Measurements from ENCODE around the gene THUMPD2.

THUMPD2 gene

DNA sequence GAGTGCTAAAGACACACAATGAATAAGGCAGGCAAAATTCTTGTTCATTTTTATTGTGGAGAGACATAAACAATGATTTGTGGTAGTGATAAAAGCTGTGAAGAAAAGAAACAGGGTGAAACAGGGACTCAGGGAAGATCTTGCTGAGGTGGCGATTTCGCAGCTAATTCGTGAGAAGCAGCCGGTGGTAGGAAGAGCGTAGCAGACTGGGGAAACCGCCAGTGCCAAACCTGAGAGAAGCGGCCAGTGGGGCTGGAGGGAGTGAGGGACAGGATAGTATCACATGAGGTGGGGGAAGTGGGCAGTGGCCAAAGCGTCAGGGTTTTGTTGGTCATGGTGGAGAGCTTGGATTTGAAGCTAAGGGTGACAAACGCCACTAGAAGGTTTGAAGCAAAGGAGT is 71.1 kb downstream of the THUMPD2 start:
- TF ChIP-seq, protein P1, sequence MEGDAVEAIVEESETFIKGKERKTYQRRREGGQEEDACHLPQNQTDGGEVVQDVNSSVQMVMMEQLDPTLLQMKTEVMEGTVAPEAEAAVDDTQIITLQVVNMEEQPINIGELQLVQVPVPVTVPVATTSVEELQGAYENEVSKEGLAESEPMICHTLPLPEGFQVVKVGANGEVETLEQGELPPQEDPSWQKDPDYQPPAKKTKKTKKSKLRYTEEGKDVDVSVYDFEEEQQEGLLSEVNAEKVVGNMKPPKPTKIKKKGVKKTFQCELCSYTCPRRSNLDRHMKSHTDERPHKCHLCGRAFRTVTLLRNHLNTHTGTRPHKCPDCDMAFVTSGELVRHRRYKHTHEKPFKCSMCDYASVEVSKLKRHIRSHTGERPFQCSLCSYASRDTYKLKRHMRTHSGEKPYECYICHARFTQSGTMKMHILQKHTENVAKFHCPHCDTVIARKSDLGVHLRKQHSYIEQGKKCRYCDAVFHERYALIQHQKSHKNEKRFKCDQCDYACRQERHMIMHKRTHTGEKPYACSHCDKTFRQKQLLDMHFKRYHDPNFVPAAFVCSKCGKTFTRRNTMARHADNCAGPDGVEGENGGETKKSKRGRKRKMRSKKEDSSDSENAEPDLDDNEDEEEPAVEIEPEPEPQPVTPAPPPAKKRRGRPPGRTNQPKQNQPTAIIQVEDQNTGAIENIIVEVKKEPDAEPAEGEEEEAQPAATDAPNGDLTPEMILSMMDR (IDR thresholded peaks at IDR 0.05): no peak
- Histone ChIP-seq H3K4me1 (ENCODE audit: control insufficient read depth in 1 of 2, insufficient read depth in 1 of 2, low read depth in 1 of 2, low read length in 1 of 2) (no peaks in the 10 kb centered on the region), H3K9me3 (no peaks in the 10 kb centered on the region), H3K36me3 (no peaks in the 10 kb centered on the region), H3K4me3 (ENCODE audit: low read depth in 1 of 2, low read length in 1 of 2) (no peak overlapping the region), H3K27me3 (no peaks in the 10 kb centered on the region), H3K27ac (no peak overlapping the region)

DNA sequence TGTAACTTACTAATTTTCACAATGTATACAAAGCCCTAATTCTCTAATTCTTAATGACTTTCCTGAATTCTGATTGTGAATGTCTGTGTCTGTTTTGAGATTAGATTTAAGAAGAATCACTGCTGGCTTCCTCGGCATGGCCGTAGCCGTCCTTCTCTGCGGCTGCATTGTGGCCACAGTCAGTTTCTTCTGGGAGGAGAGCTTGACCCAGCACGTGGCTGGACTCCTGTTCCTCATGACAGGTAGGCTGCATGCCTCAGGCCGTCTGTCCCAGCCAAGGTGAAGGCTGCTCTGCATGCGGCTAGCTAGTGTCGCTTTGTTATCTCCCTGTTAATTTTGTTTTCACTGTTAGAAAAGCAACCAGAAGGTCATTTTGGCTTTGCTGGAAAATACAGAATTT is 72.1 kb downstream of the THUMPD2 start:
- no peaks in the 10 kb centered on the region for H3K4me1 ChIP-seq (ENCODE audit: control insufficient read depth in 1 of 2, insufficient read depth in 1 of 2, low read depth in 1 of 2, low read length in 1 of 2)
- H3K27ac ChIP-seq: no peak overlapping the region
- no peak overlapping the region for H3K4me3 ChIP-seq (ENCODE audit: low read depth in 1 of 2, low read length in 1 of 2)
- no peaks in the 10 kb centered on the region for H3K36me3 ChIP-seq
- H3K9me3 ChIP-seq: no peaks in the 10 kb centered on the region
- TF ChIP-seq, protein P1 (IDR thresholded peaks at IDR 0.05): no peak
- no peaks in the 10 kb centered on the region for H3K27me3 ChIP-seq

DNA sequence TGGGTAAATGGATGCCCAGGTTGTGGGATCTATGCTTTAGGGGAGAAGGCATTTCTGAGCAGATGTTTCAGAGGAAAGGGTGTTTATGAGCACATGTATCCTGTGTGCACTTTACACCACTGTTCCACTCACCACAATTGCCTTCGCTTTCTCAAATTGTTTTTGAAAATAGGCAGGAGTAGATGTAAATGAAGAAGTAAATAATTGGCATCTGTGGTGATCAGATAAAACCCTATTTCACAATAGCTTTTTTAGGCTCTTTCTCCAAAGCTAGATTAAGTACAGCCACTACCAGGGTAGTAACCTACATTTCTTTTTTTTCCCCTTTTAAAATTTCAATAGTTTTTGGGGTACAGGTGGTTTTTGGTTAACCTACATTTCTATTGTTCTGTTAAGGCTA is 72.7 kb downstream of the THUMPD2 start:
- H3K27ac ChIP-seq: no peak overlapping the region
- no peak overlapping the region for H3K4me3 ChIP-seq (ENCODE audit: low read depth in 1 of 2, low read length in 1 of 2)
- TF ChIP-seq, protein P1 (IDR thresholded peaks at IDR 0.05): no peak
- no peaks in the 10 kb centered on the region for H3K4me1 ChIP-seq (ENCODE audit: control insufficient read depth in 1 of 2, insufficient read depth in 1 of 2, low read depth in 1 of 2, low read length in 1 of 2)
- H3K27me3 ChIP-seq: no peaks in the 10 kb centered on the region
- no peaks in the 10 kb centered on the region for H3K36me3 ChIP-seq
- no peaks in the 10 kb centered on the region for H3K9me3 ChIP-seq

DNA sequence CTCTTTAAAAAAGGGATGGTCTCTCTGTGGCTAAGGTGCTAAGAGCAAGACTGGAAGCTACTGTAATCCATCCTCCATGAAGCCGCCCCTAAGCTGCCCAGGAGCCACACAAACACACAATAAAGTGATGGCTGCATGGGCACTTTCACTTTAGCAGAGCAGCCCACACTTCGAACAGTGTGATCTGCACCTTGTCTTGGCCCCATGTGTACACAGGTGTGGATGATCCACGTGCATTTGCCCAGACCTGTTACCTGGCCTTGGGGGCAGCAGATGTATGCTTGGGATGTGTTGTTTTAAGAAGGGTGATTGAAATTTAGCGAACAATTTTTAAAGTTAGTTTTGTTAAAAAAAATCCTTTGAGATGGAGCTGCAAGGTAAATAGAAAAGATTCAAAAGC is 73.4 kb downstream of the THUMPD2 start:
- Histone ChIP-seq H3K36me3 (no peaks in the 10 kb centered on the region), H3K9me3 (no peaks in the 10 kb centered on the region), H3K27me3 (no peaks in the 10 kb centered on the region), H3K4me3 (ENCODE audit: low read depth in 1 of 2, low read length in 1 of 2) (no peak overlapping the region), H3K4me1 (ENCODE audit: control insufficient read depth in 1 of 2, insufficient read depth in 1 of 2, low read depth in 1 of 2, low read length in 1 of 2) (no peaks in the 10 kb centered on the region), H3K27ac (no peak overlapping the region)
- TF ChIP-seq, protein P1 (IDR thresholded peaks at IDR 0.05): no peak

DNA sequence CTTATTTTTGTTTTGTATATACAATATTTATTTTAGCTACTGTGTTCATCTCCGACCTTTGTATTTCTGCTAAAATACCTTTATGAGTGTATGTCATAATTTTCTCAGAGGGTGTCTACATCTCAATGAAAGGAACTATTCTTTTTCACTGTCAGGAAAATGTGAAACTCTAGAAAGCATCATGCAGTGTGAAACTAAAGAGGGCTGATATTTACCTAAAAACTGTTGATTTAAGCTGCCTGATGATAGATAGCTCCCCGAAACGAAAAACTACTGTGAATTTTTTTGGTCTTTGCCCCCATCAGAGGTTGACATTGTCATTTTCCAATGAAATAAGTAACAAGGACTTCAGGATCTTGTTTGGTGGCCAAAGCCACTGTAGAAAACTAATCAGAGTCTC is 74.5 kb downstream of the THUMPD2 start:
- TF ChIP-seq, protein P1 (IDR thresholded peaks at IDR 0.05): no peak
- no peaks in the 10 kb centered on the region for H3K27me3 ChIP-seq
- no peaks in the 10 kb centered on the region for H3K4me1 ChIP-seq (ENCODE audit: control insufficient read depth in 1 of 2, insufficient read depth in 1 of 2, low read depth in 1 of 2, low read length in 1 of 2)
- H3K4me3 ChIP-seq (ENCODE audit: low read depth in 1 of 2, low read length in 1 of 2): no peak overlapping the region
- no peaks in the 10 kb centered on the region for H3K9me3 ChIP-seq
- no peaks in the 10 kb centered on the region for H3K36me3 ChIP-seq
- no peak overlapping the region for H3K27ac ChIP-seq
